Hematopoietic multipotent progenitor cell treated with erythropoietin and hydrocortisone succinate and interleukin-3 and kit ligand, for 17 days (in vitro differentiated cells): ENCODE results near the gene RPL12.

ENCODE experiments used
- DNase-seq: peaks from one replicate; pipeline ENCODE4 v3.0.0-alpha.2; 2015; ENCODE audit warnings: low spot score

RPL12 gene

DNA sequence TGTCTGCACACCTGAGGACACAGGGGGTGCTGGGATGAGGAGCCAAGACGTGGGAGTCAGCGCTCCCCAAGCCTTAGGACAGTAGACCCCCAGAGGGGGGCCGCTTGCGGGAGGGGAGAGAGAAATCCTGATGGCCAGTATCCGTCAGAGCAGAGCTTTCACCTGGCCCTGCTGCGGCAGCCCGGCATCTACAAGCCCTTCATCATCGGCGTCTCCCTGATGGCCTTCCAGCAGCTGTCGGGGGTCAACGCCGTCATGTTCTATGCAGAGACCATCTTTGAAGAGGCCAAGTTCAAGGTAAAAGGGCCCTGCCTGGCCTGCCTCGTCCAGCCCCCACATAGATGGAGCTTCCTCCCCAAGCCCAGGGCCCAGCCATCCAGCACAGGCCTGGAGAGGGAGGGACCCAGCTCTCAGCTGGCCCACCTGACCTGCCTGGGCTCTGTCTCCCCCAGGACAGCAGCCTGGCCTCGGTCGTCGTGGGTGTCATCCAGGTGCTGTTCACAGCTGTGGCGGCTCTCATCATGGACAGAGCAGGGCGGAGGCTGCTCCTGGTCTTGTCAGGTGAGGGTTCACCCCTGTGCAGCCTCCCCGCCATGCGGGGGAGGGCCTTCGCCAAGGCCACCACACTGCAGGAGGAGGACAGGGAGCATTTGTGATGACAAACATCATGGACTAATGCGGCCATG, 47.6 kb downstream of the RPL12 start:
- DNase-seq: no peak

DNA sequence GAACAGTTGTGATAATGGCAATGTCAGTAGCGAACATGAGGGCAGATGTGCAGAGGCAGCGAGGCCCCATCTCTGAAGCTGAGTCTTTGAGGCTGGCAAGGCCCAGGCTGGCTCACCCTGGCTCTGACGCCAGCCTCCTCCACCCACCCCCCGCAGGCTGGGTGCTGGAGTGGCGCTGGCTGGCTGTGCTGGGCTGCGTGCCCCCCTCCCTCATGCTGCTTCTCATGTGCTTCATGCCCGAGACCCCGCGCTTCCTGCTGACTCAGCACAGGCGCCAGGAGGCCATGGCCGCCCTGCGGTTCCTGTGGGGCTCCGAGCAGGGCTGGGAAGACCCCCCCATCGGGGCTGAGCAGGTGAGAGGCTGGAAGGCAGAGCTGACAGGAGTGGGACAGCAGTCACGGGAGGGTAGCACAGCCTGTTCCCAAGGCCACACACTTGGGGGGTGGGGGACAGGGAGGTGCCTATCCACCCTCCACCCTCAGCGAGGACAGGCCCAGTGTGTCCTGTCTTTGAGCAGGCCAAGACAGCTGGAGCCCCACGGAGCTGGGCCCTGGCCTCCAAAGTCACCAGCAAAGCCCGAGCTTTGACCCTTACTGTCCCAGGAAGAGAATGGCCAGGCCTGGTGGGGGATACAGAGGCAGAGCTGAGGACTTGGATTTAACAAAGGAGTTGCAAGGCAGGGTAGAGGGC, 48.7 kb downstream of the RPL12 start:
- no peak for DNase-seq

DNA sequence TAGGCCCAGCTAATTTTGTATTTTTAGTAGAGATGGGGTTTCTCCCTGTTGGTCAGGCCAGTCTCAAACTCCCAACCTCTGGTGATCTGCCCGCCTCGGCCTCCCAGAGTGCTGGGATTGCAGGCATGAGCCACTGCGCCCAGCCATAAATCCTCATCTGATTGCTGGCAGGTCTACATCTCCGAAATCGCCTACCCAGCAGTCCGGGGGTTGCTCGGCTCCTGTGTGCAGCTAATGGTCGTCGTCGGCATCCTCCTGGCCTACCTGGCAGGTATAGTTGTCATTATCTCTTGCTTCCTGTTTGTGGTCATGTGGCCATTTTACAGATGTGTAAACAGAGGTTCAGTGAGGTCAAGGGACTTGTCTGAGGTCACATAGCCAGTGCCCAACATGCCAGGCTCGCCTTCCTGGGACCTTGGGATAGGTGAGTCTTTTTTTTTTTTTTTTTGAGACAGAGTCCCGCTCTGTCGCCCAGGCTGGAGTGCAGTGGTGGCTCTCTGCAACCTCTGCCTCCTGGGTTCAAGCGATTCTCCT, 51.4 kb downstream of the RPL12 start:
- DNase-seq: no peak

DNA sequence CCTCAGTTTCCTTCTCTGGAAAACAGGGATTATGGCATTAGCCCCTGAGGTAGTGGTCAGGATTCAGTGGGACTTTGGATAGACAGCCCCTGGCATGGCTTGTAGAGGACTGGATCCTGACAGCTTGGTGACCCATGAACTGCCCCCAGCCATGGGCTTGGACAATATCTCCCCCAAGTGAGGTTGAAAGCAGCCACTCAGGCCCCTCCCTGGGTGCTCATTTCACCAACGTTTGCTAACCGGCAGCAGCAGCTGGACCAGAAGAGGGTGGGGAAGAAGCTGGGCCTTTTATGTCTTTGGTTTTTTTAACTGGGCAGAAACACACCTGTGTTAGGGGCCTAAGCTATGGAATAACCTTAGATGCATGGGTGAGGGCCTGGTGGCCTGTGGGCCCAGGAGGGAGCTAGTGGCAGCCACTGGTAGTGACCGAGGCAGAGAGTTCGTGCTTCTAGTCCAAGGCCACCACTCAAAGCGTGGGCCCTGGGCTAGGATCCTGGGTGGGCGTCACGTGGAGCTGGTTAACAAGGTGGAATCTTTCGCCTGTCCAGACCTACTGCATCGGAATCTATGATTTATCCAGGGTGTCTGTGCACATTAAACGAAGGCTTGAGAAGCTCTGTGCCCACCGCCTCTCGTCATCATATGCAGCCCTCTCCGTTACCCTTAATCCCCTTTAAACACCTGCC, 52.3 kb downstream of the RPL12 start:
- DNase-seq: no peak

DNA sequence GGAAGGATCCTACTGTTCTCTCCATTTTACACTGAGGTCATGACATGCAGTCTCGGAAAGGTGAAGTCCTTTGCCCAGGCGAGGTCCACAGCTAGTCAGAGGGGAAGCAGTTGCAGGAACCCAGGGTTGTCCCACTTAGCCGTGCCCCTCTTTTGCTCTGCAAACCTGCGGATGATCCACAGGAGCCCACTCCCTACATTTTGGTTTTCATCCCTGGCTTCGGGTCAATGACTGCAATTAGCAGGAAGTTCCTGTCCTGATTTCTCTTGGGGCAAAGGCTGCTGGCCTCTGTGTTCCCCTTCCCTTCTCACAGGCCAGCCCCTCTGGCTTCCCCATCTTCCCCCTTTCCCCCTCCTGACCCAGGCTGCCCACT, 52.9 kb downstream of the RPL12 start:
- no peak for DNase-seq
